ENCODE measurements around the gene UGCG. TPM values are rescaled to one million over a fixed set of nuclear protein-coding genes. Genes with fewer than 3 reads are reported as not detected.

The UGCG gene
- polyA plus RNA-seq, 1 donor, result 31.0 TPM

DNA sequence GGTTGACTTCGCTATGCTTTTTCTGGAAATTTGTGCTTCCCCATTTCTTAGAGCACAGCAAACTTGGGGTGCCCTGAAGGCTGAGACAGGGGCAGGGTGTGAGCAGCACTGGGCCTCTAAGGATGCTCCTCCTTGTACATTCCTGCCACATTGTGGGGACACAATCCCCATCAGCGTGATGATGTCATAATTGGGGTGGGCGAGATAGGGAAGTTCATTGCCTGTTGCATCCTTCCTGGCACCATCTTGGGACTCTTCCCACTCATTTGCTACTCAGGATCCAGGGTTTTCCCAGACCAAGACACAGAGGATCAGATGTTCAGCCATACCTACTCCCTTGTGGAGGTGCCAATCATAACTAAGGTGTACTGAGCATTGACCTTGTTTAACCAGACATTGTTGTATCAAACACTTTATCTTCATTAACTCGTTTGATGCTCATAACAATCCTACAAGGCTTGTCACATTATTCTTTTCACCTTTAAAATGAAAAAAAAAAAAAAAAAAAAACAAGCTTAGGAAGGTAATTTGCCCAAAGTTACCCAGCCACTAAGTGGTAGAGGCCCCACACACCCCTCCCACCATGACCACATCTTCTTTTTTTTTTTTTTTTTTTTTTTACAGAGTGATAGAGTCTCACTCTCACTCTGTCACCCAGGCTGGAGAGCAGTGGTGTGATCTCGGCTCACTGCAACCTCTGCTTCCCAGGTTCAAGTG lies 87.6 kb downstream of the UGCG start:
- no peak for DNase-seq (ENCODE audit: low read depth)

Other genes with a start within 250 kb of the UGCG start
- 40.7 TPM for gene GNG10, start 235.2 kb upstream of the UGCG start, polyA plus RNA-seq (ENCODE audit: insufficient read length)
- 0.11 TPM for gene SHOC1, start 101.9 kb upstream of the UGCG start, polyA plus RNA-seq (ENCODE audit: insufficient read length)